ENCODE results near the gene HOMER3.

GRCh38 chr19:18912933-18913332 lies 28.1 kb downstream of the HOMER3 start:
- no peak for TF ChIP-seq EZH2 (IDR thresholded peaks at IDR 0.05; ENCODE audit: insufficient read depth, poor library complexity, severe bottlenecking)
- TF ChIP-seq EZH2phosphoT487 (IDR thresholded peaks at IDR 0.05; ENCODE audit: insufficient read depth, low read depth) = no peak
